ENCODE results near the gene NPAS2. TPM values are rescaled to one million over a fixed set of nuclear protein-coding genes. Genes with fewer than 3 reads are reported as not detected.

NPAS2 gene
- total and polyA plus RNA-seq, 7 donors: 8.5 to 56.2 (median 17.3) TPM

- intact Hi-C loops (cut with DNase I): no loop called here
- H3K36me3 ChIP-seq (ENCODE audit: insufficient read depth in 1 of 2, low read depth in 1 of 2): peaks cover 0 to 75% of the 10 kb centered on the region in 2 donors
- TF ChIP-seq CTCF (IDR thresholded peaks at IDR 0.05): no peak
- no peak overlapping the region for H3K27ac ChIP-seq
- no peaks in the 10 kb centered on the region for H3K9me3 ChIP-seq
- DNase-seq (no peak), ATAC-seq (no peak)
- no peaks in the 10 kb centered on the region for H3K27me3 ChIP-seq (ENCODE audit: insufficient read depth in 3 of 3, low read length in 2 of 3)
- H3K4me3 ChIP-seq: no peak overlapping the region
- H3K4me1 ChIP-seq: no peaks in the 10 kb centered on the region
- 89 to 92% (median 90%) methylated on average over 22 of the region's 22 CpGs for WGBS, 3 donors
These were observed 155.0 kb downstream of the NPAS2 start for GRCh38 chr2:100974712-100975520.

- H3K36me3 ChIP-seq (ENCODE audit: insufficient read depth in 1 of 2, low read depth in 1 of 2): peaks cover 0 to 70% of the 10 kb centered on the region in 2 donors
- H3K9me3 ChIP-seq: no peaks in the 10 kb centered on the region
- no peak overlapping the region for H3K4me3 ChIP-seq
- no peak for ATAC-seq
- TF ChIP-seq CTCF (IDR thresholded peaks at IDR 0.05): no peak
- no peak for DNase-seq
- H3K4me1 ChIP-seq: no peaks in the 10 kb centered on the region
- H3K27me3 ChIP-seq (ENCODE audit: insufficient read depth in 3 of 3, low read length in 2 of 3): no peaks in the 10 kb centered on the region
- 93 to 97% (median 95%) methylated on average over 7 of the region's 7 CpGs for WGBS, 3 donors
- H3K27ac ChIP-seq: no peak overlapping the region
- intact Hi-C loops (cut with DNase I): no loop called here
These were observed 155.5 kb downstream of the NPAS2 start for GRCh38 chr2:100975521-100975785.

- Histone ChIP-seq H3K36me3 (ENCODE audit: insufficient read depth in 1 of 2, low read depth in 1 of 2) (peaks cover 0 to 69% of the 10 kb centered on the region in 2 donors), H3K27me3 (ENCODE audit: insufficient read depth in 3 of 3, low read length in 2 of 3) (no peaks in the 10 kb centered on the region), H3K4me1 (no peaks in the 10 kb centered on the region), H3K9me3 (no peaks in the 10 kb centered on the region), H3K27ac (no peak overlapping the region), H3K4me3 (no peak overlapping the region)
- ATAC-seq (no peak), DNase-seq (no peak)
- intact Hi-C loops (cut with DNase I): no loop called here
- 81 to 96% (median 82%) methylated on average over 6 of the region's 6 CpGs for WGBS, 3 donors
- no peak for TF ChIP-seq CTCF (IDR thresholded peaks at IDR 0.05)
These were observed 156.1 kb downstream of the NPAS2 start for GRCh38 chr2:100976061-100976460.

GRCh38 chr2:100976645-100977391 lies 156.9 kb downstream of the NPAS2 start:
- ATAC-seq (no peak), DNase-seq (no peak)
- Histone ChIP-seq H3K27ac (no peak overlapping the region), H3K27me3 (ENCODE audit: insufficient read depth in 3 of 3, low read length in 2 of 3) (no peaks in the 10 kb centered on the region), H3K9me3 (no peaks in the 10 kb centered on the region), H3K36me3 (ENCODE audit: insufficient read depth in 1 of 2, low read depth in 1 of 2) (peaks cover 0 to 65% of the 10 kb centered on the region in 2 donors), H3K4me3 (no peak overlapping the region), H3K4me1 (no peaks in the 10 kb centered on the region)
- intact Hi-C loops (cut with DNase I): no loop called here
- WGBS, 3 donors: 69 to 79% (median 72%) methylated on average over 19 of the region's 19 CpGs
- no peak for TF ChIP-seq CTCF (IDR thresholded peaks at IDR 0.05)
